Activated CD8-positive, alpha-beta memory T cell treated with anti-CD3 and anti-CD28 coated beads, Interleukin-2, amount 50 U/mL, for 48 hours (primary cell): ENCODE results near the gene COL11A2.

ENCODE experiments used
- DNase-seq: peaks from one replicate; pipeline ENCODE4 v3.0.0-alpha.2; 2020

The COL11A2 gene

DNA sequence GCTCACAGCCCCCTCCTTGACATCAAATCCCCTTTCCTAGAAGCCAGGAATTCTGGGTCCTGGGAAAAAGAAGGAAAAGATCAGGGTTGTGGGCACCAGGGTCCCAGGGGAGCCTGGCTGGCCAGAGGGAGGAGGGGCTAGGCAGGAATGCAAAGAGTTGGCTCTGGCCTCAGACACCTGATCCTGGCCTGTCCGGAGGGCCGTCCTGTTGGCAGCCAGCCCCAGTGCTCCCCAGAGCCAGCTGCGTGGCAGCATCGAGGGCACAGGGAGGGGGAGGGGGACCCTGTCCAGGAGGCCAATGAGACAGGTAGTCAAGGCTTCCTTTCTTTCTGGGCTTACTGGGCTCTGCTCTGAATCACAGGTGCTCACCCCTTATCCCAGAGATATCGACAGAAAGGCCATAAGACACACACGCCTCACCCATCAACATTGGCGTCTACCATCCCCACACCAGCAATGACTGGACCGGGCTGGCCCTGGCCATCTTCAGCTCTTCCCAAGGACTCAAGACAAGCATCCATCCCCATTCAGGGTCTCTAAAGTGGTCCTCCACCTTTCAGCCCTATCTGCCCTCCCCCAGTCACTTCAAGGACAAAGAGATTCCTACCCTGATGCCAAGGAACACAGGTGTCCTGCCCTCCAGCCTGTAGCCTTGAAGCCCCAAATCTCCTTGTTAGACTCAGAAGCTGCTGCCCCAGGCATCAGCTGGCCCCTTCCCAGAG, 723 bp downstream of the COL11A2 start:
- no peak for DNase-seq

DNA sequence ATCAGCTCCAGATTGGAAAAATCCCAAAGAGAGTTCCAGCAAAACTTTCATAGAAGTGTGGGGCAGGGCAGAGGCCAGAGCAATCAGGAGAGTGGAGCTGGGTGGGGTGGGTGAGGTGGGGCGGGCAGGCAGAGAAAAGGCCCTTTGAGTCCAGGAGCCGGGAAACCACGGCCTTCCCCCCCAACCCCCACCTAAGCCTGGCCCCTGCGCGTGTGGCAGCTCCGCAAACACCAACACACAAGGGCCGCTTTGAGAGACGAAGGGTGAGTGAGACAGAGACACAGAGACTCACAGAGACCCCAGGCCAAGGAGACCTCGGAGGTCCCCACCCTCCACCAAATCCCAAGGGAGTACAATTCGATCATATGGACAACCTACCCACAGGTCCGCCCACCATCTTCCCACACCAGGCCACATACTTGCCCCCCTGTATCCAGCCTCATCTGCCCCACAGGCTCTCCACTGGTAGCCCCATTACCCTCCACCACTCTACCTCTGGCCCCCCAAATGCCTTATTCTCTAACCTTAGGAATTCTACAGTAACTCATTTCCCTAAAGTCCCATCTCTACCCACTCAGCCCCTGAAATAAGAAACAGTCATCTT, 1.7 kb downstream of the COL11A2 start:
- no peak for DNase-seq

DNA sequence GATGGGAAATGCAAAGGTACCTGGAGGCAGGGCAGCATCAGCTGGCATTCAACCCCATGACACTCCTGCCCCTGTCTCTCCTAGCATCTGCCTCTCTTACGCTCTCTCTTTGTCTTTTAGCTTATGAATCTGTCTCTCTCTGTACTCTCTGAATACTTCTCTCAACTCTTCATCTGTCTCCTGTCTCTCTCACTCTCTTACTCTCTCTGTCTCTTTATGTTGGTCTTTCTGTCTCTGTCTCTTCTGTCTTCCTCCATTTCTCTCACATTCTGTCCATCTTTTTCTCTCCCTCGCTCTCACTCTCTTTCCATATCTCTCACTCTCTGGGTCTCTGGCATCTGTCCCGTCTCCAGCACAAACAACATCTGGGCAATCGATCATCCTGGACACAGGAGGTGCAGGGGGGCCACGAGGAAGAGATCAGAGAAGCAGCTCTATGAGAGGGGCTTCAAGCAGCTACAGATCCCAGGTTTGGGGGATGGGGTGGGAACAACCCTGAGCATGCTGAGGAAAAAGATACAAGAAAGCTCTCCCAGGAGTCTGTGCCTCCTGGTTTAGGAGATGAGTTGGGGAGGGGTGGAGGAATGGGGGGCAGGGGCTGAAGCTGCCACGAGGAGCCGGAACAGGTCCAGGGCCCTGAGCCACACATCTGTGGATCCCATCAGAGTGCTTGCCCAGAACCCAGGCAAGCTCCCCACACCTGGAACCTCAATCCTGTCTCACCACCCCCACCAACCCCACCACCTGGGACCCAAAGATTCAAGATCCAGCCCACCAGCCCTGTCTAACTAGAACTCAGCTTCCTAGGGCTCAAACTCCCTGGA, 2.4 kb downstream of the COL11A2 start:
- DNase-seq = no peak

DNA sequence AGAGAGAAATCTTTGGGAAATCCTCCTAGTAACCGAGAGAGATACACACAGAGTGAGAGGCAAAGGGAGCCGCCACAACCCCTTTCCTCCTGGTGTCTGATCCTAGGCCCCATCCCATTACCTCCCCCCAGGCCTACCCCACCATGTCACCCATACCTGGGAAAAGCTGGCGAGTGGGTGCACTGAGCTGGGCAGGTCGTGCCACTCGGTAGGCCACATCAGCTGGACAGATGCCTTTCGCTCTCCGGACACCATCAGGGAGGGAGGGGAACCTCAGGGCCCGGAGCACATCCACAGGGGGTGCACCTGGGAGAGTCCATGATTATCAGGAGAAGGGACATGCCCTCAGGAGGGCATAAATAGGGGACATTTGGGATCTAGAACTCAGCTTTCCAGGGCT, 3.1 kb downstream of the COL11A2 start:
- DNase-seq = no peak

DNA sequence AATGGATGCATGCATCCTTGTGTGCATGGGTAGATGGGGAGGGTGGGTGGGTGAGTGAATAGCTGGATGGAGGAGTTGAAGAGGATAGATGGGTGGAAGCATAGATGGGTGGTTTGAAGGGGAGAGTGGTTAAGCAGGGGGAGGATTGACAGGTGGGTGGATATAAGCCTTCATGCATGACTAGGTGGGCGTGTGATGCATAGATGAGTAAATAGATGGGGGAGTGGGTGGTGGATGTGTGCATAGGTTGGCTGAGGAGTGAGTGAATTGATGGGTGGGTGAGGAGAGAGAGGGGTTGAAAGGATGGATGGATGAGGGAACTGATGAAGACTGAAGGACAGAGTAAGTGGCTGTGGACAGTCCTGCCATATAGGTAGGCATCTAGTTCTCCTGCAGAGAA, 4.5 kb downstream of the COL11A2 start:
- no peak for DNase-seq

DNA sequence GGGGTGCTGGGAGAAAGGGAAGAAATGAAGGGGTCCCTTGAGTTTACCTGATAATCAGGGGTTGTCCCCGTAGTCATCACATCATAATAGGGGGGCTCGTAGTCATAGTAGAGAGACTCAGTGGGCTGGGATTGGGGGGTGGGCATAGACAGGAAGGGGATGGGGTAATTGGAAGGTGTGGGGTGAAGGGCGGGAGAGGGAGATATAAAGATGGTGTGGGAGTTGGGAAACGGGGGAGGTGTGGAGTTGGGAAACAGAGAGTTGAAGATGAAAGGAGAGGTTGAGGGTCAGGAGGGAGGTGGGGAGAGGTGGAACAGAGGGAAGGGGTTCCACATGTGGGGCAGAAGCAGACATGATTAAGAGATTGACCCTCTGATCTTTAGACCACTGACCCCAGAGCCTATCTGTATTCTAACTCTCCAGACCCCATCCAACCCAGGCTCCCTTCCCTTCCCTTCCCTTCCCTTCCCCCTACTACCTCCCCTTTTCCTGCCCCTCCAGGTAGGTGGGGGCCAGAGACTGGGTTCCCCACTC, 6.5 kb downstream of the COL11A2 start:
- DNase-seq = no peak

DNA sequence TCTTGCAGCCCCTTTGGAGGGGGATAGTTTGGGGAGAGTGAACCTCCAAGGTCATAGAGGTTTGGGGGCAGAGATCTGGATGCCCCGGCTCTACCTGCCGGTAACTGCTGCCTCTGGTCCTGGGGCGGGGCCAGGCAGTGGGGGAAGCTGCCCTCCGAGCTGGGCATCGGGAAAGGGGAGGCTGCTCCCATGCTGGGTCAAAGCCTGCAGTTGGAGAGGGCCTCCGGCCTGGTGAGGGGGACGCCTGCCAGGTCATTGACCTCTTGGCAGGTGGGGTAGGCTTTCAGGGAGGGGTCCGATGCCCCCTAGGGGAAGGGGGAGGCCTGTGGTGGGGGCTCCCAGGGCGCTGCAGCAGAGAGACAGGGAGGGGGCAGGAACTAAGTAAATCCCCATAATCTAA, 7.1 kb downstream of the COL11A2 start:
- DNase-seq = no peak

DNA sequence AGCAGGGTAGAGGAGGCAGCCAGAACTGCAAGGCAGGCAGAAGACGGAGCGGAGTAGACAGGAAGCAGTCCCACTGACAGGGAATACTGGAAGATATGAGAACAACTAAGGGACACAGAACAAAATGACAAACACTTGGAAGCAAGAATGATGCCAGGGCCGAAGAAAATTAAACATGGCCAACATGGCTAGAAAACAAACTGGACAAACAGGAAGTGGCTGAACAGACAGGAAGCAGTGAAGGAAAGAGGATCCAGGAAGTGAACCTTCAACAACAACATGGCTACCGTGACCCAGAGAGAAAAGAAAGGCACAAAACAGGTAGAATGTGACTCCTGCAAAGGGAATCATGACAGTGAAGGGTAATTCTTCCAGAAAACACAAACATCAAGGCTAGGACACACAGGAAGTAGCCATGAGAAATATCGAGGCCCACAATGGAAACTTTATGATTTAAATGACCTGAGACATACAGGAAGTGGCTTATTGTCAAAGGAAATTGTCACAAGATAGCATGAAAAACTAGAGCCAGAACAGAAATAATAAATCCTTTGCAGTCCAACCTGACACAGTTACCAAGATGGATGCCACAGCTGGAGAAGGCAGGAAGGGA, 9.1 kb downstream of the COL11A2 start:
- no peak for DNase-seq

DNA sequence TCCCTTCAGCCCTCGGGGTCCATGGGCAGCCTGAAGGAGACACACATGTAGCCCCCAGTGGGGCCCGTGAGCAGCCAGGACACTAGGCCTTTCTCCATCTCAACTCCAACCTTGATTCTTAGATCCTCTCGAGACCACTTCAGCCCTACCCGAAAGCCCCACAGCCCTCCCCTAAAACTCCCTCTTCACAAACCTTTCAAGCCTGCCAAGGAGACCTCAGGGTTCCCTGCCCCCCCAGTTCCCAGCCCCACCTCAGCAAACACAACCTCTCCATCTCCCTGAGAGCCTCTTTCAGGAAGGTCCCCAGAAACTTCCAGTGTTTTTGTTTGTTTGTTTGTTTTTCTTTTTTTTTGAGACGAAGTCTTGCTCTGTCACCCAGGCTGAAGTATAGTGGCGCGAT, 11.1 kb downstream of the COL11A2 start:
- no peak for DNase-seq

DNA sequence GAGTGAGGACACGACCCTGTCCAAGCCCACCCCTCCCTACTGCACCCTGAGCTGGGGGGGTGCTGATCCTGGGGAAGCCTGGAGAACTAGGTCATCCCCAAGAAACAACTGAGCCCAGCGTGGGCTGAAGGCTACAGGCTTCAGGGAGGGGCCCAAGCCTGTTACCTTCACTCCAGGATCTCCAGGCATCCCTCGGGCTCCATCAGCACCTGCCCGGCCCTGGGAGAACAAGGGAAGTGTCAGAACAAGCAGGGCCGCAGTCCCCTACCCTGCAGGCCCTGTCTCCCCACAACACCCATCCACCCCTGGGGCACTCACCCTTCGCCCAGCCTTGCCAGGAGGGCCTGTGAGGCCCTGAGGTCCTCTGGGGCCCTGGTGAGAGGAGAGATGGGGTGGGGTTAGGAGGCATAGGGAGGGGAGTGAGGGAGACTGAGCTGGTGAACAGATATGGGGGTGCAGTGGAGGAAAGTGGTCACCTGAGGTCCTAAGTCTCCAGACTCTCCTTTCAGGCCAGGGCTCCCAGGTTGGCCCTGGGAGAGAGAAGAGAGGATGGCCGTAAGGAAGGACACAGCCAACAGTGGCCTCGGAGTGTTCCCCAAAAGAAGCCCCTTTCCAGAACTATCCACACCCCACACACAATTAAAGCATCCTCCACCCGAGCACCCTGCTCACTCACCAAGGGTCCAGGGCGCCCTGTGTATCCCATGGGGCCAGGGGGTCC, 13.4 kb downstream of the COL11A2 start:
- DNase-seq = no peak

DNA sequence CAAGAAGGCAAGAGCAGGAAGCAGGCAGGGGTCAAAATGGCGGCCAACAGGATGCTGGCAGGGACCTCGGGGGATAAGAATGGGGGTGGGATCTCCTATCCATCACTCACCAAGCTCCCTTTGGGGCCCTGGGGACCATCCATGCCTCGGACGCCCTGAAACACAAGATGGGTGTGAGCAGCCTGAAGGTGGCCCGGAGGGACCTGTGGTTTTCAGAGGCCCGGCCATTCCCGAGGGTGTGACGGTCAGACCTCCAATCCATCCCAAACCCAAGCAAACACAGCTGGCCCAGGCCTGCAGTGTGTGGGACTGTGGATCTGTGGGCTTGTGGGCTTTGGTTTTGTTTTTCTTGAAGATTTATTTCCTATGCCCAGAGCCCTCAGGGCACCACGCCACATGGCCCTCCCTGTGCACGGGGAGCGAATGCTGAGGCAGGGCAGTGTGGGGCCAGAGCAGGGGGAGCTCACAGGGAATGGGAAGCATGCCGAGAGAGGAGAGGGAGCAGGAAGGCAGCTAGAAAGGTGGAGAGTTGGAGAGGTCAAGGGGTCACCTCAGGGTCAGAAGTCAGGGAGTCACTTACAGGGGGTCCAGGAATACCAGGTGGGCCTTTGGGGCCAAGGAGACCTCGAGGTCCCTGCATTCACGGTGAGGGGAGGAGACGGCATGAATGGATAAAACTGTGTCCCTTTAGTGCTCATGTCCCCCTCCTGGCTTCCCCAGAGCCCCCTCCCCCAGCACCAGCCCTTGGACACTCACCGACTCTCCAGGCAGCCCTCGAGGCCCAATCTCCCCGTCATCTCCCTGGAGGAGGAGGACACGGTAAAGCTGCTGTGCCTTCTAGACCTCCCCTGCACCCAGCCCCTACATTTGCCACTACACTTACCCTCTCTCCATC, 14.5 kb downstream of the COL11A2 start:
- DNase-seq = no peak

DNA sequence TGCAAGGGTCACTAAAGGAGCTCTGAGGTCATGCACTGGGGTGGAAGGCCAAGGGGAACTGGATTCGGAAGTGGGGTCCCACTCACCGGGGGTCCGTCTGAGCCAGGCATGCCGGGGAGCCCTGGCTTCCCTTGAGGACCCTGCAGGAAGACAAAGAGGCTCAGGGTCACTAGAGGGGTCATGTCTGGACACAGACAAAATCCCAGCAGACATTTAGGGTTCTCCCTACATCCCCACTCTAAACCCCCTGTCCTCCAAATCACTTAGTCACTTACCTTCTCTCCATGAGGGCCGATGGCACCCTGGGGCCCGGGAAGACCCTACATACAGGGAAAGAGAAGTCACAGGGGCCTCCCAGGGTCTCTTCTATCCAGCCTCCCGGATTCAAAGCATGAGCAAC, 15.4 kb downstream of the COL11A2 start:
- DNase-seq = no peak

DNA sequence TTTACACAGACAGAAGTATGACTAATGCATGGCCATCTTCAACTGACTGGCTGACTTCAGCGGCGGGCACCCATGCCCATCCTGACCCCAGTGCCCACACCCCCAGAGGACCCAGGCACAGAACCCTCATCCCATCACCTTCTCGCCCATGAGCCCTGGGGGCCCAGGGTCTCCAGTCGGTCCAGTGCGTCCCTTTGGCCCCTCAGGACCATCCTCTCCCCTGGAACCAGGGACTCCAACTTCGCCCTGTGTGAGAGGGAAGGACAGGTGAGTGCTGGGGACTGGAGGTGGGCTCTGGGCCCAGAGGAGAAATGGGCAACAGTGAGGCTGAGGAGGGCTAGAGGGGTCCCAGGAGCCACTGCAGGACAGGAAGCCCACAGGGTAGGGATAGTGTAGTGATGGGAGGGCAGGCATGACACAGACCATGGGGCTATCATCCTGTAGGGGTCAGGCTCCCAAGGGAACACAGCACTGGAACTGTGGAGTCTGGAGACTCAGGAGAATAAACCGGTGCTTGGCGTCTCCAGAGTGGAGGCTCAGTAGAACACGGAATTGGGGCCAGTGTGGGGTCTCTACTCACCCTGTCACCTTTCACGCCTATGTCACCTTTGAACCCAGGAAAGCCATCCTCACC, 16.7 kb downstream of the COL11A2 start:
- DNase-seq = no peak

DNA sequence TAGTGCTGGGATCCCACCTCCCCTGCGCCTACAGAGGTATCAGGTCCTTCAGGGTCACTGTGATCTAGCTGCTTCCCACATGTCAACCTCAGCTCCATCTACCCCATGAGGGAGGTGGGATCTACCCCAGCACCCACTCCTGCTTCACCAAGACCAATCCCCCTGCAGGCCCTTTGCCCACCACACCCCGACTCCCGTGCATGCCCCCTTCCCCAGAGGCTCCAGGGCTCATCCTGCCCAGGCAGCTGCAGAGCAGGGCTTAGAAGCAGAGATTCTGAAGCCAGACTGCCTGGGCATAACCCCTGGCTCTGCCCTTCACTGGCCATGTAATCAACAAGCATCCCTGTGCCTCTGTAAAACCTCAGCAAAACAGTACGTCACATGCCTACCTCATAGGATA, 17.5 kb downstream of the COL11A2 start:
- DNase-seq = no peak

DNA sequence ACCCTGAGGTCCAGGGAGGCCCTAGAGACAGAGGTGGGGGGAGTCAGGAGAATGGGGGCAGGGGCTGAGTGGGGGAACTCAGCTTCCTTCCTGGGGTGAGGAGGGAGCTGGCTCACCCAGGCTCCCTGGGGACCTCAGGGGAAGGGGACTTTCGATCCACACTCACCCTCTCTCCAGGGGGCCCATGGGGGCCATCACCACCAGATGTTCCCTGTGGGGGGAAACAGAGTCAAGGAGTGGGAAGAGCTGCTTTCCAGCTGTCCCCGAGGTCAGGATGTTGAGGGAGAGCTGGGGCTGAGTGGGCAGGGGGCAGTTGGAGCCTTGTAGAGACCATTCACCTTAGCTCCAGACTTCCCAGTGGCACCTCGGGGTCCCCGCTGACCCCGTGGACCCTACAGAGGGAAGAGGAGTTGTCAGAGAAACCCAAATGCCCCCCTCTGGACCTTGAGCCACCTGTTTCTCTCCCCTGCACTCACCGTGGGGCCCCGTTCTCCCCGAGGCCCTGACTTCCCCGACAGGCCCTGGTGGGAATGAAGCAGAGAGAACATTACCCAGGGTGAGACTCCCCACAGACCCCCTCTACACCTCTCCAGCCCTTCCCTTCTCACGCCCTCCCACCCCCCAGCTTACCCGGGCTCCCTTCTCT, 18.6 kb downstream of the COL11A2 start:
- DNase-seq = no peak

DNA sequence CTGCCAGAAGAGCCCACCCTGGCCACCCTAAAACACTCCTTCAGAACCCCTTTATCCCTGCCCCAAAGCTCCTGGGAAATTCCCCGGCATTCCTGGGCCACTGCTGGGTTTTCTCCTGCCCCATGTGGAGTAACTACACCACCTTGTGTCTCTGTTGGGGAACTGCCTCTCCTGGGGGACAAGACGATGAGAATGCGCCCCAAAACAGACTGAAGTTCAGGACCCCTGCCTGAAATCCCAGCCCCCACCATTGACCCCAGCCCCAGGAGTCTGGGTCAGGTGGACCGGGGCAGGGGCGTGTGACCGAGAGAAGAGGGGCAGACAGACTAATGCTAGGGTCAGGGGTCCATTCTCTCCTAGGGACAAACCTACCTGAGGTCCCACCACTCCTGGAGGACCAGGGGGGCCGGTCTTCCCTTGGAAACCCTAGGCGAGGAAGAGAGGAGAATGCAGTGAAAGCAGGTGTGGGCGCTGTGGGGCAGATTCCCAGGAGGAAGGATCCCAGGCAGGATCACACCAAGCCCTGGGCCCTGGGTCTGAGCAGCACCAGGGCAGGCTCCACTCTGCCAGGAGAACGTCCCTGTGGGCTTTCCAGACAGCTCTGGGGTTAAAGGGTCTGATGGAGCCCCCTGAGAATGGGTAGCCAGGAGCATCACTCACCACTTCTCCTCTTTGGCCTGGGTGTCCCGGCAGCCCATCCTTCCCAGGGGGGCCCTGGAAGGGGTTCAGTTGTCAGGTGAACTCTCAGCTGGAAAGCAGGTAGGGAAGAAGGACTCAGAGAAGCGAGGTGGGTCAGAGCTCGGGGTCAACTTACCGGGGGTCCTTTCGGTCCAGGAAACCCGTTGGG, 19.4 kb downstream of the COL11A2 start:
- no peak for DNase-seq

DNA sequence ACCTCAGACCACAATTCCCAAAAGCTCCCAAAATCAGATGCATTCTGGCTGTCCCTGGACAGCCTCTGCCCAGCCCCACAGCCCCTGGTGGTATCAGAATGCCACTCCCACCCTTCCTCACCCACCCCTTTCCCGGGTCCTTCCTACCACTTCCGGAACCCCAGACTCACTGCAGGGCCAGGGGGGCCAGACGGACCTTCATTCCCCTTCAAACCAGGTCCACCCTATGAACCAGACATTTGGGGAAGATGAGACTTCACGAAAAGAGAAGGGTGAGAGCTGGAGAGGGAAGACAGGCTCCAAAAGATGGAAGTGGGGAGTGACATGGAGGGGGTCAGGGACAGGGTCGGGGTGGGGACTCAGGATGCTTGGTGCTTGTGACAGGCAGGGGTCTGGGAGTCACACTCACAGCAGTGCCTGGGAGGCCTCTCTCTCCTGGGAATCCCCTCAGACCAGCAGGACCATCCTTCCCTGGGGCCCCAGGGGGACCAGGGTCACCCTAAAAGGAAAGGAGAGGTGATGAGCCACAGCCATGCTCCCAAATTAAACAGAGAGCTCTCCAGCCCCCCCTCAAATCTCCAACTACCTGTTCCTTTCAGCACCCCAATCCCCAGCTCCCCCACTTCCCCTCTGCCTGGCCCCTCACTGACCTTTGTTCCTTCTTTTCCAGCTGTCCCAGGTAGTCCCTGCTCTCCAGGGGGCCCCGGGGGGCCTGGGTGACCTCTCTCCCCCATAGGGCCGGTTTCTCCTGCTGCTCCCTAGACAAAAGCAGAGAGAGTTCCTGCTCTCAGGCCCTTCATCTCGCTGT, 20.2 kb downstream of the COL11A2 start:
- no peak for DNase-seq

DNA sequence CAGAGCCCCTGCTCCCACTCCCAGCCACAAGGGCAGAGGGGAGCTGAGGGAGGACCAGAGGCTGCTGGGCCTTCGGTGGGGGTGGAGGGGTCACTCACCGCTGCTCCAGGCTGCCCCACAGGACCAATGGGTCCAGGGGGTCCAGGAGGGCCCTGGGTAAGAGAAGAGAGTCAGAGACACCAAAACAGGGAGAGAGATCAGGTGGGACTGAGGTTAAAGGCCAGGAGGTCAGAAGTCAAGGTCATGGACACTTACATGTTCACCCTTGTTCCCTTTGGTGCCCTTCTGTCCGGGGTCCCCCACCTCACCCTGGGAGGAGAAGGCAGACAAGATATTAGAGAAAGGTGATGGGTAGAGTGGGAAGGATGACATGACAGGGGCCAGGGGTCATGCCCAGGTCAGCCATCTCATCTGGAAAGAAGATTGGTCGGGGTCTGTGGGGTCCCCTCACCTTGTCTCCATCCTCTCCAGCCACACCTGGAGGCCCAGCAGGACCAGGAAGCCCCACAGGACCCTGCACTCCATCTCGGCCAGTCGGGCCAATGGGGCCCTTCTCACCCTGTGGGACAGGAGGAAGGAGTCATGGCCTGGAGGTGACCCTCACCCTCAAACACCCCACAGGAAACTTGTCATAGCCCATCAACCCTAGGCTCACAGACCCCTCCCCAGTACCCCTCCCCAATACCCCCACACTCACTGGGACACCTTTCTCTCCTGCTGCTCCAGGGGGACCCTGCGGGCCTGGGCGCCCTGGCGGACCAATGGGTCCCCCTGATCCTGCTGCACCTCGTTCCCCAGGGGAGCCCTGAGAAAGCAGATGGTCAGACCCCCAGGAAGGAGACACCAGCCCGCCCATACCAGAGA, 21.0 kb downstream of the COL11A2 start:
- DNase-seq = no peak
